Gastrocnemius medialis (tissue), 4 donors: ENCODE results near the gene REL.
"Not testable (repeated sequence)": the region's sequence is repeated elsewhere in the genome, so short reads cannot be mapped to it uniquely, and the experiment has no call there.

ENCODE experiments used
- POLR2A ChIP-seq, 2 donors: fragments of 450-650 bp; IDR thresholded peaks; one replicate each; pipeline ENCODE4 v1.6.1; 2017; ENCODE audit warnings: antibody characterized with exemption in 2 of 2, mild to moderate bottlenecking in 2 of 2, moderate library complexity in 2 of 2
- TF ChIP-seq, protein P1 (sequence below), 5 experiments: fragments of 450-650 bp in 3 of 5; fragments of 200-600 bp in 2 of 5; sonication (generic) in 2 of 5; IDR thresholded peaks in 4 of 5; conservative IDR thresholded peaks in 1 of 5; 1 replicate in 4 of 5; 2 replicates in 1 of 5; pipeline ENCODE4 v1.5.1; 2016 to 2019; ENCODE audit warnings: antibody characterized with exemption in 5 of 5, mild to moderate bottlenecking in 3 of 5, moderate library complexity in 3 of 5

DNA sequence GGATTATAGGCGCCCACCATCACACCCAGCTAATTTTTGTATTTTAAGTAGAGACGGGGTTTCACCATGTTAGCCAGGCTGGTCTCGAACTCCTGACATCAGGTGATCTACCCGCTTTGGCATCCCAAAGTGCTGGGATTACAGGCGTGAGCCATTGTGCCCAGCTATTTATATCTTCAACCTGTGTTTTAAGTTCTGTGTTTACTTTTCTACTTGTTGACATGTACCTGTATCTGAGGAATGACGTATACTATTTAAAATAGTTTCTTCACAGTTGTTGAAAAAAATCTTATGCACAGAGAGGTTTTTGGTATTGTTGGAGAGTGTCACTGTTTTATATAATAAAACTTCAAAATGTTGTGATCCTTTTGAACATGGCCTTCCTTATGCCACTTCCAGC, 19.9 kb downstream of the REL start:
- TF ChIP-seq, protein P1, sequence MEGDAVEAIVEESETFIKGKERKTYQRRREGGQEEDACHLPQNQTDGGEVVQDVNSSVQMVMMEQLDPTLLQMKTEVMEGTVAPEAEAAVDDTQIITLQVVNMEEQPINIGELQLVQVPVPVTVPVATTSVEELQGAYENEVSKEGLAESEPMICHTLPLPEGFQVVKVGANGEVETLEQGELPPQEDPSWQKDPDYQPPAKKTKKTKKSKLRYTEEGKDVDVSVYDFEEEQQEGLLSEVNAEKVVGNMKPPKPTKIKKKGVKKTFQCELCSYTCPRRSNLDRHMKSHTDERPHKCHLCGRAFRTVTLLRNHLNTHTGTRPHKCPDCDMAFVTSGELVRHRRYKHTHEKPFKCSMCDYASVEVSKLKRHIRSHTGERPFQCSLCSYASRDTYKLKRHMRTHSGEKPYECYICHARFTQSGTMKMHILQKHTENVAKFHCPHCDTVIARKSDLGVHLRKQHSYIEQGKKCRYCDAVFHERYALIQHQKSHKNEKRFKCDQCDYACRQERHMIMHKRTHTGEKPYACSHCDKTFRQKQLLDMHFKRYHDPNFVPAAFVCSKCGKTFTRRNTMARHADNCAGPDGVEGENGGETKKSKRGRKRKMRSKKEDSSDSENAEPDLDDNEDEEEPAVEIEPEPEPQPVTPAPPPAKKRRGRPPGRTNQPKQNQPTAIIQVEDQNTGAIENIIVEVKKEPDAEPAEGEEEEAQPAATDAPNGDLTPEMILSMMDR (IDR thresholded peaks at IDR 0.05 in 4 of 5, conservative IDR thresholded peaks at IDR 0.05 in 1 of 5), result not testable (repeated sequence)
- TF ChIP-seq POLR2A (IDR thresholded peaks at IDR 0.05), result not testable (repeated sequence)
